Kidney epithelial cell (primary cell): Measurements from ENCODE around the gene USP5. TPM values are rescaled to one million over a fixed set of nuclear protein-coding genes. Genes with fewer than 3 reads are reported as not detected.

ENCODE experiments used
- DNase-seq: peaks from one replicate; pipeline ENCODE4 v3.0.0-alpha.2; 2010; ENCODE audit warnings: low read depth
- H3K27me3 ChIP-seq: 2 replicates; pipeline ENCODE4 v1.6.0; 2011; ENCODE audit warnings: low read length; ENCODE audit not compliant: control insufficient read depth, insufficient read depth
- H3K36me3 ChIP-seq: 2 replicates; pipeline ENCODE4 v1.5.1; 2011; ENCODE audit warnings: low read length; ENCODE audit not compliant: control insufficient read depth, insufficient read depth
- H3K4me3 ChIP-seq: 2 replicates; pipeline ENCODE4 v1.5.1; 2011; ENCODE audit warnings: low read depth, mild to moderate bottlenecking, control low read depth, low read length
- CTCF ChIP-seq: IDR thresholded peaks from 2 replicates; pipeline ENCODE4 v1.5.1; 2011; ENCODE audit warnings: mild to moderate bottlenecking, moderate library complexity, low read length, control low read depth, inconsistent platforms; ENCODE audit not compliant: insufficient read depth, poor library complexity, severe bottlenecking
- total RNA-seq: library from RNA; depleted of rRNA; stranded (reverse); fragments of >200 nt; gene quantifications from 2 replicates; pipeline ENCODE4 v1.2.3, GENCODE V29; 2015

Gene USP5
- total RNA-seq, 1 donor from 2014 or later: 70.1 TPM

GRCh38 chr12:6852651-6853354 lies 853 bp downstream of the USP5 start:
- DNase-seq: no peak
- Histone ChIP-seq H3K4me3 (peak overlapping the region; percentile 95), H3K36me3 (peaks cover 1% of the 10 kb centered on the region), H3K27me3 (no peaks in the 10 kb centered on the region)
- no peak for TF ChIP-seq CTCF

GRCh38 chr12:6853626-6854025 lies 1.7 kb downstream of the USP5 start:
- Histone ChIP-seq H3K27me3 (no peaks in the 10 kb centered on the region), H3K36me3 (peaks cover 3% of the 10 kb centered on the region), H3K4me3 (no peak overlapping the region)
- TF ChIP-seq CTCF: no peak
- no peak for DNase-seq

GRCh38 chr12:6854036-6854435 lies 2.1 kb downstream of the USP5 start:
- TF ChIP-seq CTCF: no peak
- Histone ChIP-seq H3K27me3 (no peaks in the 10 kb centered on the region), H3K4me3 (no peak overlapping the region), H3K36me3 (peaks cover 3% of the 10 kb centered on the region)
- DNase-seq: no peak

GRCh38 chr12:6855322-6855721 lies 3.4 kb downstream of the USP5 start:
- peaks cover 4% of the 10 kb centered on the region for H3K36me3 ChIP-seq
- DNase-seq: no peak
- no peak overlapping the region for H3K4me3 ChIP-seq
- no peak for TF ChIP-seq CTCF
- no peaks in the 10 kb centered on the region for H3K27me3 ChIP-seq

GRCh38 chr12:6858799-6859198 lies 6.8 kb downstream of the USP5 start:
- TF ChIP-seq CTCF: no peak
- H3K4me3 ChIP-seq: no peak overlapping the region
- H3K27me3 ChIP-seq: no peaks in the 10 kb centered on the region
- DNase-seq: no peak
- H3K36me3 ChIP-seq: peaks cover 9% of the 10 kb centered on the region

- peaks cover 11% of the 10 kb centered on the region for H3K36me3 ChIP-seq
- no peak for TF ChIP-seq CTCF
- no peak overlapping the region for H3K4me3 ChIP-seq
- no peaks in the 10 kb centered on the region for H3K27me3 ChIP-seq
- no peak for DNase-seq
Measured at GRCh38 chr12:6860116-6860515, 8.2 kb downstream of the USP5 start.
